Heart right ventricle (tissue), 16 donors: ENCODE data around the gene ANTXR1. TPM values are rescaled to one million over a fixed set of nuclear protein-coding genes. Genes with fewer than 3 reads are reported as not detected.

Source experiments
- ATAC-seq, 8 donors: fragments of 200-7000 bp; cut with Tn5 transposase; one replicate each; pipeline ENCODE4 v1.9.1; 2020; ENCODE audit warnings: mild to moderate bottlenecking in 8 of 8, moderate library complexity in 8 of 8, moderate number of reproducible peaks in 1 of 8
- DNase-seq, 2 donors: peaks; one replicate each; pipeline ENCODE4 v3.0.0-alpha.2; 2020
- H3K27ac ChIP-seq, 10 donors: fragments of 200-600 bp; sonication (generic) in 2 of 10; one replicate each; pipeline versions ENCODE4 v1.5.0 to v1.8.0; 2020 to 2022; ENCODE audit warnings: mild to moderate bottlenecking in 3 of 10
- H3K27me3 ChIP-seq, 7 donors: fragments of 200-600 bp; one replicate each; pipeline ENCODE4 v1.8.0; 2021 to 2022; ENCODE audit warnings: mild to moderate bottlenecking in 2 of 7
- H3K36me3 ChIP-seq, 9 donors: fragments of 200-600 bp; sonication (generic) in 1 of 9; one replicate each; pipeline versions ENCODE4 v1.5.0 to v1.8.0; 2020 to 2022; ENCODE audit warnings: mild to moderate bottlenecking in 2 of 9
- H3K4me1 ChIP-seq, 9 donors: fragments of 200-600 bp; sonication (generic) in 1 of 9; one replicate each; pipeline versions ENCODE4 v1.5.0 to v1.8.0; 2020 to 2022; ENCODE audit warnings: mild to moderate bottlenecking in 4 of 9
- H3K4me3 ChIP-seq, 10 donors: fragments of 200-600 bp; sonication (generic) in 2 of 10; one replicate each; pipeline versions ENCODE4 v1.5.0 to v1.8.0; 2020 to 2022; ENCODE audit warnings: mild to moderate bottlenecking in 7 of 10, moderate library complexity in 2 of 10
- H3K9me3 ChIP-seq, 11 donors: fragments of 200-600 bp in 10 of 11; sonication (generic) in 2 of 11; one replicate each; pipeline versions ENCODE4 v1.5.0 to v1.8.0; 2013 to 2022; ENCODE audit warnings: mild to moderate bottlenecking in 2 of 11, control low read depth in 1 of 11, moderate library complexity in 1 of 11
- WGBS, 2 donors: extraction: QIAGEN DNeasy Blood & Tissue Kit; methylation state at CpG; one replicate each; pipeline ENCODE4 v1.1.7; 2013; ENCODE audit warnings: inconsistent platforms in 1 of 2; 5-methylcytosine and 5-hydroxymethylcytosine counted together
- intact Hi-C, 10 donors: fragments of 100-400 bp; cut with DNase I; formaldehyde crosslinking; loops; one replicate each; pipeline versions ENCODE4 v1.11.1 to v1.14.2; 2022
- polyA plus RNA-seq, 2 donors: library from polyadenylated mRNA; stranded (reverse); fragments of 200-250 nt; gene quantifications; one replicate each; pipeline ENCODE4 v1.2.3, GENCODE V29; 2013
- total RNA-seq, 10 donors: library from RNA; stranded (reverse); fragmentation: NEBNext Ultra II Directional in 3 of 10; extraction: Animal tissue kit (Norgen Biotek cat#: 25700) in 3 of 10; gene quantifications; one replicate each; pipeline versions ENCODE4 v1.2.1 to v1.2.4, GENCODE V29; 2021 to 2023
- TF ChIP-seq, protein P1 (sequence below), 9 donors: fragments of 200-600 bp; sonication (generic) in 2 of 9; IDR thresholded peaks; one replicate each; pipeline versions ENCODE4 v1.5.0 to v1.8.0; 2021 to 2022; ENCODE audit warnings: antibody characterized with exemption in 9 of 9, mild to moderate bottlenecking in 5 of 9, moderate library complexity in 1 of 9
- donor health status: Arrhythmogenic right ventricular cardiomyopathy.
- donor health status: ischemic (EF 13 %, LVEDD 7.1; RV severe dilation, severe dysfunction).
- donor health status: healthy with polysubstance abuse.
- donor health status: DM: no; HTN: yes; CAD: no.
- donor health status: DM: no; HTN: no; CAD: no.
- donor health status: ischemic (EF 25% LVEDD 6.9; RV normal size, moderate dysfunction).
- donor health status: ischemic (EF 25% LVEDD 5.7; RV mildly dilated, moderate dysfunction).
- donor health status: healthy.
- donor health status: DM: yes; HTN: yes; CAD: no.
- donor health status: Ischemic cardiomyopathy.
- donor health status: ischemic (EF 35%, LVEDD 5.7; RV mildly dilated, moderate dysfunction).
- donor health status: nonischemic (EF 11% LVEDD 7.7; RV severe dilation, severe dysfunction).
- donor health status: DM: yes; HTN: yes; CAD: no.
- donor health status: PGD.
- donor health status: ischemic (EF 29% LVEDD 5.4; RV normal size, mild dysfunction).
- donor health status: nonischemic (EF 23%, LVEDD 6.1; RV moderate dilation, normal function).

The ANTXR1 gene
- total and polyA plus RNA-seq, 12 donors = 8.9 to 33.1 (median 24.1) TPM

- no peak overlapping the region for H3K27ac ChIP-seq
- intact Hi-C loops = no loop called here
- H3K4me3 ChIP-seq = no peak overlapping the region
- no peaks in the 10 kb centered on the region for H3K9me3 ChIP-seq
- no peaks in the 10 kb centered on the region for H3K27me3 ChIP-seq
- H3K4me1 ChIP-seq = peaks cover 0 to 15% (median 0%) of the 10 kb centered on the region in 9 donors
- TF ChIP-seq, protein P1, sequence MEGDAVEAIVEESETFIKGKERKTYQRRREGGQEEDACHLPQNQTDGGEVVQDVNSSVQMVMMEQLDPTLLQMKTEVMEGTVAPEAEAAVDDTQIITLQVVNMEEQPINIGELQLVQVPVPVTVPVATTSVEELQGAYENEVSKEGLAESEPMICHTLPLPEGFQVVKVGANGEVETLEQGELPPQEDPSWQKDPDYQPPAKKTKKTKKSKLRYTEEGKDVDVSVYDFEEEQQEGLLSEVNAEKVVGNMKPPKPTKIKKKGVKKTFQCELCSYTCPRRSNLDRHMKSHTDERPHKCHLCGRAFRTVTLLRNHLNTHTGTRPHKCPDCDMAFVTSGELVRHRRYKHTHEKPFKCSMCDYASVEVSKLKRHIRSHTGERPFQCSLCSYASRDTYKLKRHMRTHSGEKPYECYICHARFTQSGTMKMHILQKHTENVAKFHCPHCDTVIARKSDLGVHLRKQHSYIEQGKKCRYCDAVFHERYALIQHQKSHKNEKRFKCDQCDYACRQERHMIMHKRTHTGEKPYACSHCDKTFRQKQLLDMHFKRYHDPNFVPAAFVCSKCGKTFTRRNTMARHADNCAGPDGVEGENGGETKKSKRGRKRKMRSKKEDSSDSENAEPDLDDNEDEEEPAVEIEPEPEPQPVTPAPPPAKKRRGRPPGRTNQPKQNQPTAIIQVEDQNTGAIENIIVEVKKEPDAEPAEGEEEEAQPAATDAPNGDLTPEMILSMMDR (IDR thresholded peaks at IDR 0.05) = no peak
- no peaks in the 10 kb centered on the region for H3K36me3 ChIP-seq
- DNase-seq (no peak), ATAC-seq (no peak)
- WGBS, 2 donors = 88 to 92% methylated on average over 3 of the region's 3 CpGs
These were observed 100.6 kb downstream of the ANTXR1 start for GRCh38 chr2:69113627-69114026.

DNA sequence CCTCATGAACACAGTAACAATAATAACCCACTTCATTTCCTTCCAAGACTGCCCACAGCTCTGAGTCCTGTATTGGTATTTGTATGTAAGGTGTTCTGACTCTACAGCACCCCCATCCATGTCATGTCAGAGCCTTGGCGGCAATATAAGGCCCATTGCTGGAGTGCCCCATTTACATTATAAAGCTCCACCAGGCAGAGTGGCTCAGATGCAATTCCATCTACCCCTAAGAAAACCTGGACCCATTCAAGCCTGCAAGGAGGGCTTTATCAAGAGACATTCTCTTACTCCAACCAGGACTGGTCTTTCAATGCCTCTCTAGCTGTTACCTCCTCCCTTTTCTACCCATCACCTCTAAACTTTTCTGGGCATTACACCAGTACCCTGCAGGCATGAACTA, 101.6 kb downstream of the ANTXR1 start:
- H3K4me1 ChIP-seq = peaks cover 0 to 15% (median 0%) of the 10 kb centered on the region in 9 donors
- intact Hi-C loops = no loop called here
- no peaks in the 10 kb centered on the region for H3K27me3 ChIP-seq
- H3K9me3 ChIP-seq = no peaks in the 10 kb centered on the region
- TF ChIP-seq, protein P1 (IDR thresholded peaks at IDR 0.05) = no peak
- no peak overlapping the region for H3K4me3 ChIP-seq
- H3K27ac ChIP-seq = no peak overlapping the region
- no peak for ATAC-seq
- DNase-seq = no peak
- no peaks in the 10 kb centered on the region for H3K36me3 ChIP-seq
- WGBS, 2 donors = 35 to 93% methylated on average over 1 of the region's 1 CpG

DNA sequence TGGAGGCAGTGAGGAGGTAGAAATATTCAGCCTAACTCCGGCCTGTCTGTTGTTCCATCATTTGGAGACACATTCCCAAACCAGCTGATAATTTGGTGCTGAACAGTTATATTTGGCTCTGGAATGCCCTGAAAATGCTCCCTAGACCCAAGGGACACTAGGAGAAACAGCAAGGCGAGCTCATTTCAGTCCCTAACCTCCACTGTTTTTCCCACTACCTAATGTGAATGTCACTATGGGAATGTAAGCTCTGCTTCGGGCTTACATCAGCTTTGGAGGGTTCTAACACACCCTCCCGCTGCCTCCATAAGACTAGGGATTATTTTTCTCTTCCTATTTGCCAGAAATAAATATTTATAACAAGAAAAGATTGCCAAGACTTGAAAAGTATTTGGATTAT, 103.5 kb downstream of the ANTXR1 start:
- DNase-seq = peak in 1 of 2 donors; percentile 27
- Histone ChIP-seq H3K4me3 (no peak overlapping the region), H3K27ac (peak overlapping the region in 7 of 10 donors; percentile 15 to 61 (median 43)), H3K27me3 (no peaks in the 10 kb centered on the region), H3K9me3 (no peaks in the 10 kb centered on the region), H3K36me3 (no peaks in the 10 kb centered on the region), H3K4me1 (peaks cover 0 to 18% (median 0%) of the 10 kb centered on the region in 9 donors)
- TF ChIP-seq, protein P1 (IDR thresholded peaks at IDR 0.05) = no peak
- ATAC-seq = peak in 7 of 8 donors; percentile 61 to 86 (median 74)
- 67 to 73% methylated on average over 4 of the region's 4 CpGs for WGBS, 2 donors
- intact Hi-C loops = no loop called here

GRCh38 chr2:69118609-69119008, 105.6 kb downstream of the ANTXR1 start:
- intact Hi-C loops = no loop called here
- Histone ChIP-seq H3K27ac (peak overlapping the region in 1 of 10 donors; percentile 20), H3K36me3 (peaks cover 0 to 7% (median 0%) of the 10 kb centered on the region in 9 donors), H3K4me3 (no peak overlapping the region), H3K4me1 (peaks cover 0 to 26% (median 12%) of the 10 kb centered on the region in 9 donors), H3K9me3 (no peaks in the 10 kb centered on the region), H3K27me3 (no peaks in the 10 kb centered on the region)
- WGBS, 2 donors = 89 to 92% methylated on average over 13 of the region's 13 CpGs
- TF ChIP-seq, protein P1 (IDR thresholded peaks at IDR 0.05) = no peak
- ATAC-seq (no peak), DNase-seq (no peak)
